Peyer's patch (tissue), 4 donors: Measurements from ENCODE around the gene PDE6B.

Experiments
- CTCF ChIP-seq, 6 experiments: fragments of 450-650 bp in 4 of 6; fragments of 200-600 bp in 2 of 6; sonication (generic) in 1 of 6; IDR thresholded peaks; one replicate each; pipeline ENCODE4 v1.5.1; 2017 to 2019; ENCODE audit warnings: antibody characterized with exemption in 6 of 6, mild to moderate bottlenecking in 3 of 6, moderate library complexity in 1 of 6
- POLR2A ChIP-seq, 2 donors: fragments of 450-650 bp; IDR thresholded peaks; one replicate each; pipeline ENCODE4 v1.5.1; 2017; ENCODE audit warnings: antibody characterized with exemption in 2 of 2, mild to moderate bottlenecking in 2 of 2, moderate library complexity in 2 of 2

GRCh38 chr4:688854-689681, 63.7 kb downstream of the PDE6B start, which contains the start of gene SLC49A3:
- TF ChIP-seq CTCF (IDR thresholded peaks at IDR 0.05): no peak
- no peak for TF ChIP-seq POLR2A (IDR thresholded peaks at IDR 0.05)
